IPS-NIHi11 (cell line): ENCODE results near the gene IGIP.

ENCODE experiments used
- DNase-seq: peaks from one replicate; pipeline ENCODE4 v3.0.0; 2012; ENCODE audit warnings: mixed read lengths, low spot score

IGIP gene

GRCh38 chr5:140166911-140167310, 41.2 kb downstream of the IGIP start:
- DNase-seq: no peak

- DNase-seq: no peak
Measured at GRCh38 chr5:140168371-140168770, 42.6 kb downstream of the IGIP start.

GRCh38 chr5:140169410-140169809, 43.7 kb downstream of the IGIP start:
- DNase-seq: no peak

- no peak for DNase-seq
Measured at GRCh38 chr5:140172483-140172882, 46.7 kb downstream of the IGIP start.

- DNase-seq: no peak
Measured at GRCh38 chr5:140174014-140174413, 48.3 kb downstream of the IGIP start.

- peak; percentile 97 for DNase-seq
Measured at GRCh38 chr5:140174465-140175366, 49.0 kb downstream of the IGIP start, which contains the start of gene CYSTM1. CYSTM1 (plus strand) TSS chr5:140175188; CDS start chr5:140194466, 19,278 bp downstream.

GRCh38 chr5:140175367-140176030, 49.8 kb downstream of the IGIP start:
- DNase-seq: peak; percentile 63

GRCh38 chr5:140176031-140176387, 50.3 kb downstream of the IGIP start:
- DNase-seq: no peak

GRCh38 chr5:140178086-140178410, 52.3 kb downstream of the IGIP start:
- DNase-seq: no peak

GRCh38 chr5:140178482-140179116, 52.9 kb downstream of the IGIP start:
- no peak for DNase-seq
